Nephron (organoid): Measurements from ENCODE around the gene HTT.

Source experiments
- H3K27ac Mint-ChIP-seq, 3 experiments: 2 replicates each; pipeline ENCODE4 v1.8.0; 2020; ENCODE audit warnings: mixed read lengths in 3 of 3, mild to moderate bottlenecking in 2 of 3, moderate library complexity in 1 of 3
- H3K27me3 Mint-ChIP-seq: 2 replicates; pipeline ENCODE4 v1.8.0; 2021; ENCODE audit warnings: low read depth, mild to moderate bottlenecking, moderate library complexity, mixed read lengths
- H3K36me3 Mint-ChIP-seq: 2 replicates; pipeline ENCODE4 v1.8.0; 2020; ENCODE audit warnings: low read depth, mixed read lengths
- H3K4me1 Mint-ChIP-seq: 2 replicates; pipeline ENCODE4 v1.8.0; 2020; ENCODE audit warnings: mixed read lengths
- H3K4me3 Mint-ChIP-seq, 3 experiments: 2 replicates each; pipeline ENCODE4 v1.8.0; 2020; ENCODE audit warnings: mild to moderate bottlenecking in 3 of 3, mixed read lengths in 3 of 3, moderate library complexity in 2 of 3
- H3K9me3 Mint-ChIP-seq: 2 replicates; pipeline ENCODE4 v1.8.0; 2020; ENCODE audit warnings: mixed read lengths
- CTCF ChIP-seq, 3 experiments: fragments of 200-600 bp; sonication (generic); IDR thresholded peaks; one replicate each; pipeline ENCODE4 v1.5.0; 2021; ENCODE audit warnings: antibody characterized with exemption in 3 of 3; ENCODE audit not compliant: unreplicated experiment in 3 of 3

The HTT gene

GRCh38 chr4:3179126-3179706, 104.7 kb downstream of the HTT start:
- H3K27ac Mint-ChIP-seq: peak overlapping the region in 1 of 3 experiments; percentile 5
- TF ChIP-seq CTCF (IDR thresholded peaks at IDR 0.05; ENCODE audit: unreplicated experiment in 3 of 3): no peak
- H3K36me3 Mint-ChIP-seq: peaks cover 70% of the 10 kb centered on the region
- no peak overlapping the region for H3K4me3 Mint-ChIP-seq
- H3K4me1 Mint-ChIP-seq: peaks cover 31% of the 10 kb centered on the region
- H3K27me3 Mint-ChIP-seq: no peaks in the 10 kb centered on the region
- no peaks in the 10 kb centered on the region for H3K9me3 Mint-ChIP-seq

GRCh38 chr4:3183008-3183407, 108.5 kb downstream of the HTT start:
- no peak overlapping the region for H3K4me3 Mint-ChIP-seq
- H3K4me1 Mint-ChIP-seq: peaks cover 11% of the 10 kb centered on the region
- H3K27me3 Mint-ChIP-seq: no peaks in the 10 kb centered on the region
- no peaks in the 10 kb centered on the region for H3K9me3 Mint-ChIP-seq
- TF ChIP-seq CTCF (IDR thresholded peaks at IDR 0.05; ENCODE audit: unreplicated experiment in 3 of 3): no peak
- no peak overlapping the region for H3K27ac Mint-ChIP-seq
- peaks cover 78% of the 10 kb centered on the region for H3K36me3 Mint-ChIP-seq

- no peak overlapping the region for H3K27ac Mint-ChIP-seq
- H3K4me1 Mint-ChIP-seq: no peaks in the 10 kb centered on the region
- H3K27me3 Mint-ChIP-seq: no peaks in the 10 kb centered on the region
- H3K9me3 Mint-ChIP-seq: no peaks in the 10 kb centered on the region
- peaks cover 79% of the 10 kb centered on the region for H3K36me3 Mint-ChIP-seq
- no peak for TF ChIP-seq CTCF (IDR thresholded peaks at IDR 0.05; ENCODE audit: unreplicated experiment in 3 of 3)
- no peak overlapping the region for H3K4me3 Mint-ChIP-seq
Observed at GRCh38 chr4:3184725-3185124, 110.2 kb downstream of the HTT start.

GRCh38 chr4:3186609-3187008, 112.1 kb downstream of the HTT start:
- TF ChIP-seq CTCF (IDR thresholded peaks at IDR 0.05; ENCODE audit: unreplicated experiment in 3 of 3): no peak
- Mint-ChIP-seq H3K36me3 (peaks cover 72% of the 10 kb centered on the region), H3K27me3 (no peaks in the 10 kb centered on the region)

GRCh38 chr4:3188118-3188517, 113.6 kb downstream of the HTT start:
- Mint-ChIP-seq H3K27ac (no peak overlapping the region), H3K36me3 (peaks cover 66% of the 10 kb centered on the region), H3K27me3 (no peaks in the 10 kb centered on the region), H3K4me3 (no peak overlapping the region), H3K4me1 (no peaks in the 10 kb centered on the region), H3K9me3 (no peaks in the 10 kb centered on the region)
- no peak for TF ChIP-seq CTCF (IDR thresholded peaks at IDR 0.05; ENCODE audit: unreplicated experiment in 3 of 3)

More at GRCh38 chr4:3186609-3187008, 112.1 kb downstream of the HTT start:
- Mint-ChIP-seq H3K4me3 (no peak overlapping the region), H3K9me3 (no peaks in the 10 kb centered on the region), H3K4me1 (no peaks in the 10 kb centered on the region), H3K27ac (no peak overlapping the region)

GRCh38 chr4:3189459-3189858, 115.0 kb downstream of the HTT start:
- Mint-ChIP-seq H3K4me1 (no peaks in the 10 kb centered on the region), H3K9me3 (no peaks in the 10 kb centered on the region), H3K36me3 (peaks cover 59% of the 10 kb centered on the region), H3K4me3 (no peak overlapping the region), H3K27ac (no peak overlapping the region), H3K27me3 (no peaks in the 10 kb centered on the region)
- no peak for TF ChIP-seq CTCF (IDR thresholded peaks at IDR 0.05; ENCODE audit: unreplicated experiment in 3 of 3)
